ENCODE results near the gene WRAP73. TPM values are rescaled to one million over a fixed set of nuclear protein-coding genes. Genes with fewer than 3 reads are reported as not detected.

Gene WRAP73
- total and polyA plus RNA-seq, 12 donors, result 5.1 to 29.6 (median 18.1) TPM

GRCh38 chr1:3626025-3626424 is 23.9 kb downstream of the WRAP73 start:
- TF ChIP-seq POLR2A (IDR thresholded peaks at IDR 0.05), result no peak
- TF ChIP-seq CTCF (IDR thresholded peaks at IDR 0.05), result no peak
- peaks cover 0 to 37% of the 10 kb centered on the region in 2 donors for H3K36me3 ChIP-seq (replicated peaks in 1 of 2)
- H3K4me3 ChIP-seq, result no peak overlapping the region
- intact Hi-C loops (cut with DNase I), result no loop called here
- H3K4me1 ChIP-seq (replicated peaks in 1 of 2), result peaks cover 15 to 32% of the 10 kb centered on the region in 2 donors
- no peaks in the 10 kb centered on the region for H3K27me3 ChIP-seq
- H3K9me3 ChIP-seq (replicated peaks in 1 of 3), result no peaks in the 10 kb centered on the region
- DNase-seq, result no peak
- WGBS, 4 donors, result 73 to 80% (median 75%) methylated on average over 4 of the region's 4 CpGs
- peak overlapping the region in 3 of 5 donors; percentile 78 to 97 (median 85) for H3K27ac ChIP-seq

GRCh38 chr1:3625151-3625907 is 24.6 kb downstream of the WRAP73 start:
- TF ChIP-seq CTCF (IDR thresholded peaks at IDR 0.05), result no peak
- peak in 1 of 2 donors; percentile 80 for TF ChIP-seq POLR2A (IDR thresholded peaks at IDR 0.05)
- DNase-seq, result peak; percentile 39 to 85 (median 67)
- intact Hi-C loops (cut with DNase I), result no loop called here
- Histone ChIP-seq H3K27ac (peak overlapping the region in 4 of 5 donors; percentile 52 to 97 (median 82)), H3K4me3 (peak overlapping the region in 3 of 4 donors; percentile 23 to 100 (median 73)), H3K36me3 (replicated peaks in 1 of 2) (peaks cover 0 to 31% of the 10 kb centered on the region in 2 donors), H3K4me1 (replicated peaks in 1 of 2) (peaks cover 15 to 32% of the 10 kb centered on the region in 2 donors), H3K9me3 (replicated peaks in 1 of 3) (no peaks in the 10 kb centered on the region), H3K27me3 (no peaks in the 10 kb centered on the region)
- 3 to 35% (median 4%) methylated on average over 3 to 69 of the region's 71 CpGs for WGBS, 4 donors

GRCh38 chr1:3624200-3625136 is 25.4 kb downstream of the WRAP73 start, which contains the start of gene TPRG1L:
Gene TPRG1L (plus strand): TSS chr1:3625015. CDS start chr1:3625073, 58 bp downstream.
- intact Hi-C loops (cut with DNase I), result no loop called here
- peaks cover 0 to 23% of the 10 kb centered on the region in 2 donors for H3K36me3 ChIP-seq (replicated peaks in 1 of 2)
- peak within 1 kb of the TSS in 4 of 5 donors; percentile 52 to 97 (median 82) for H3K27ac ChIP-seq
- TF ChIP-seq POLR2A (IDR thresholded peaks at IDR 0.05), result peak in 1 of 2 donors; percentile 49
- peak in 1 of 6 experiments; percentile 8 for TF ChIP-seq CTCF (IDR thresholded peaks at IDR 0.05)
- no peaks in the 10 kb centered on the region for H3K27me3 ChIP-seq
- no peaks in the 10 kb centered on the region for H3K9me3 ChIP-seq (replicated peaks in 1 of 3)
- peak within 1 kb of the TSS; percentile 26 to 100 (median 50) for H3K4me3 ChIP-seq
- WGBS, 4 donors, result 0 to 1% (median 1%) methylated on average over 27 to 108 of the region's 108 CpGs
- peaks cover 15 to 32% of the 10 kb centered on the region in 2 donors for H3K4me1 ChIP-seq (replicated peaks in 1 of 2)
- peak; percentile 98 to 99 (median 98) for DNase-seq

All from adrenal gland (tissue), 12 donors.